GM12878 (cell line): ENCODE measurements around the gene TBC1D1. TPM values are rescaled to one million over a fixed set of nuclear protein-coding genes. Genes with fewer than 3 reads are reported as not detected.

ENCODE experiments used
- CHD2 ChIP-seq: IDR thresholded peaks from 2 replicates; pipeline ENCODE4 v1.6.1; 2011; ENCODE audit warnings: low read depth, low read length, improper control_type of control experiment, borderline replicate concordance
- CREM ChIP-seq: IDR thresholded peaks from 2 replicates; pipeline ENCODE4 v1.6.1; 2014; ENCODE audit warnings: antibody characterized with exemption, low read depth
- FOXK2 ChIP-seq: fragments of 450-650 bp; IDR thresholded peaks from 2 replicates; pipeline ENCODE4 v1.6.1; 2017; ENCODE audit warnings: mild to moderate bottlenecking, moderate library complexity
- JUNB ChIP-seq: IDR thresholded peaks from 2 replicates; pipeline ENCODE4 v1.6.1; 2016; ENCODE audit warnings: antibody characterized with exemption, mild to moderate bottlenecking
- MTA2 ChIP-seq: fragments of 450-650 bp; IDR thresholded peaks from 2 replicates; pipeline ENCODE4 v1.6.1; 2016; ENCODE audit warnings: low read depth, mild to moderate bottlenecking, moderate library complexity
- MYC ChIP-seq: IDR thresholded peaks from 2 replicates; pipeline ENCODE4 v1.6.1; 2011; ENCODE audit warnings: mild to moderate bottlenecking, low read length, moderate library complexity, inconsistent platforms; ENCODE audit not compliant: insufficient read depth, insufficient replicate concordance, insufficient read length, severe bottlenecking
- NBN ChIP-seq: fragments of 450-650 bp; IDR thresholded peaks from 2 replicates; pipeline ENCODE4 v1.6.1; 2016
- PAX5 ChIP-seq: IDR thresholded peaks from 2 replicates; pipeline ENCODE4 v1.6.1; 2011; ENCODE audit warnings: low read depth, low read length, borderline replicate concordance
- POU2F2 ChIP-seq: IDR thresholded peaks from 3 replicates; pipeline ENCODE4 v1.6.1; 2011; ENCODE audit warnings: low read depth, mild to moderate bottlenecking, low read length, borderline replicate concordance
- SIX5 ChIP-seq: IDR thresholded peaks from 2 replicates; pipeline ENCODE4 v1.6.1; 2011; ENCODE audit warnings: mild to moderate bottlenecking, low read depth, low read length, moderate library complexity; ENCODE audit not compliant: severe bottlenecking
- SP1 ChIP-seq: IDR thresholded peaks from one replicate; pipeline ENCODE4 v1.6.1; 2011; ENCODE audit warnings: low read depth, low read length
- TCF12 ChIP-seq: IDR thresholded peaks from 2 replicates; pipeline ENCODE4 v1.6.1; 2011; ENCODE audit warnings: low read depth, mild to moderate bottlenecking, low read length
- ZNF622 ChIP-seq: fragments of 450-650 bp; IDR thresholded peaks from 2 replicates; pipeline ENCODE4 v1.6.1; 2017; ENCODE audit warnings: mild to moderate bottlenecking, inconsistent platforms
- polyA plus RNA-seq, 11 experiments: library from polyadenylated mRNA; depleted of rRNA in 4 of 11; unstranded in 6 of 11; stranded (reverse) in 5 of 11; fragments of >200 nt; fragmentation: Nextera tagmentation in 4 of 11; fragmentation: Illumina TruSeq in 1 of 11; extraction: Ambion mirVana in 4 of 11; extraction: Trizol in 1 of 11; gene quantifications; 1 replicate in 1 of 11; 2 replicates in 10 of 11; pipeline versions ENCODE4 v1.2.1 to v1.2.3, GENCODE V29; 2011 to 2016; ENCODE audit warnings: inconsistent platforms in 2 of 11, missing spikeins in 2 of 11, low read depth in 1 of 11
- total RNA-seq, 4 experiments: library from RNA; depleted of rRNA in 3 of 4; stranded (reverse); fragments of >200 nt in 3 of 4; fragmentation: Illumina TruSeq in 1 of 4; extraction: Trizol in 1 of 4; gene quantifications; 2 replicates each; pipeline versions ENCODE4 v1.2.1 to v1.2.3, GENCODE V29; 2013 to 2021
- TF ChIP-seq, protein P1 (sequence below): IDR thresholded peaks from 2 replicates; pipeline ENCODE4 v1.6.1; 2012; ENCODE audit warnings: mild to moderate bottlenecking, low read depth, low read length
- TF ChIP-seq, protein P2 (sequence below): fragments of 450-650 bp; IDR thresholded peaks from 2 replicates; pipeline ENCODE4 v1.6.1; 2017; ENCODE audit warnings: mild to moderate bottlenecking, moderate library complexity
- TF ChIP-seq, protein P3 (sequence below): fragments of 450-650 bp; IDR thresholded peaks from 2 replicates; pipeline ENCODE4 v1.6.1; 2017; ENCODE audit warnings: low read depth, mild to moderate bottlenecking, moderate library complexity
- TF ChIP-seq, protein P4 (sequence below): fragments of 450-650 bp; IDR thresholded peaks from 2 replicates; pipeline ENCODE4 v1.6.1; 2016; ENCODE audit warnings: mild to moderate bottlenecking
- TF ChIP-seq, protein P5 (sequence below): IDR thresholded peaks from 2 replicates; pipeline ENCODE4 v1.6.1; 2011; ENCODE audit warnings: borderline replicate concordance, low read depth, mild to moderate bottlenecking, moderate library complexity, low read length; ENCODE audit not compliant: insufficient read depth, poor library complexity, severe bottlenecking

TBC1D1 gene
- total and polyA plus RNA-seq, 10 of the 15 experiments (the other 5 are each of a cell fraction or from before 2014, with no cell fraction given): 5.3 to 102 (median 57.8) TPM

DNA sequence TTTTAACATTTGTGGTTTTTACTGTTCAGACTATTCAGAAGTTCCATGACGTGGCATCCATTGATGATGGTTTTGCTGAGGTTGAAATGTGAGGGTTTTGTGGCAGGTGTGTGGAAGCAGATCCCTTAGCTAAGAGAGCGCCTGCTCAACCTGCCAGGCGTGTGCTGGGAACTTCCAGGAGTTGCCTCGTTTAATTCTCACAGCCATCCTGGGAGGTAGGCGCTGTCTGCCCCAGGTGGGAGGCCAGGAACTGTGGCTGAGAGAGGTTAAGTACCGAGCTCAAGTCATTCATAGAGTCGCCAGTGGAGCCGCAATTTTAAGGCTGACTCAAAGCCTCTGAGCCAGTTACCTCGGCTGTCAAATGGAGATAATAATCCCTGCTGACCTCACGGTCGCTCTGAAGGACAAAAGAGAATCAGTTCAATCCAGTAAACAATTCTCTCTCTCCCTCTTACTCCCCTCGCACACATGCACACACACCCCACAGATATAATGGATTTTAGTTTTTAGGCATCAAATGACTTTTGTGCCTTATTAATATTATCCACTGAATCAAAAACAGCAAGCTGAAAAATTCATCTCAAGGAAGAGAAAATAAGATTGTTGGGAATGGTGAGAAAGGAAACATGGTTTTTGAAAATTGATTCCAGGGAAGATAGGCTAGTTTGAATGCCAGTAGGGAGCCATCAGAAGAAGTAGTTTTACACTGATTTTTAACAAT is 240.6 kb downstream of the TBC1D1 start (continued):
- TF ChIP-seq, protein P1, sequence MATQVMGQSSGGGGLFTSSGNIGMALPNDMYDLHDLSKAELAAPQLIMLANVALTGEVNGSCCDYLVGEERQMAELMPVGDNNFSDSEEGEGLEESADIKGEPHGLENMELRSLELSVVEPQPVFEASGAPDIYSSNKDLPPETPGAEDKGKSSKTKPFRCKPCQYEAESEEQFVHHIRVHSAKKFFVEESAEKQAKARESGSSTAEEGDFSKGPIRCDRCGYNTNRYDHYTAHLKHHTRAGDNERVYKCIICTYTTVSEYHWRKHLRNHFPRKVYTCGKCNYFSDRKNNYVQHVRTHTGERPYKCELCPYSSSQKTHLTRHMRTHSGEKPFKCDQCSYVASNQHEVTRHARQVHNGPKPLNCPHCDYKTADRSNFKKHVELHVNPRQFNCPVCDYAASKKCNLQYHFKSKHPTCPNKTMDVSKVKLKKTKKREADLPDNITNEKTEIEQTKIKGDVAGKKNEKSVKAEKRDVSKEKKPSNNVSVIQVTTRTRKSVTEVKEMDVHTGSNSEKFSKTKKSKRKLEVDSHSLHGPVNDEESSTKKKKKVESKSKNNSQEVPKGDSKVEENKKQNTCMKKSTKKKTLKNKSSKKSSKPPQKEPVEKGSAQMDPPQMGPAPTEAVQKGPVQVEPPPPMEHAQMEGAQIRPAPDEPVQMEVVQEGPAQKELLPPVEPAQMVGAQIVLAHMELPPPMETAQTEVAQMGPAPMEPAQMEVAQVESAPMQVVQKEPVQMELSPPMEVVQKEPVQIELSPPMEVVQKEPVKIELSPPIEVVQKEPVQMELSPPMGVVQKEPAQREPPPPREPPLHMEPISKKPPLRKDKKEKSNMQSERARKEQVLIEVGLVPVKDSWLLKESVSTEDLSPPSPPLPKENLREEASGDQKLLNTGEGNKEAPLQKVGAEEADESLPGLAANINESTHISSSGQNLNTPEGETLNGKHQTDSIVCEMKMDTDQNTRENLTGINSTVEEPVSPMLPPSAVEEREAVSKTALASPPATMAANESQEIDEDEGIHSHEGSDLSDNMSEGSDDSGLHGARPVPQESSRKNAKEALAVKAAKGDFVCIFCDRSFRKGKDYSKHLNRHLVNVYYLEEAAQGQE: no peak
- peak; percentile 97 for TF ChIP-seq MTA2
- TF ChIP-seq, protein P2, sequence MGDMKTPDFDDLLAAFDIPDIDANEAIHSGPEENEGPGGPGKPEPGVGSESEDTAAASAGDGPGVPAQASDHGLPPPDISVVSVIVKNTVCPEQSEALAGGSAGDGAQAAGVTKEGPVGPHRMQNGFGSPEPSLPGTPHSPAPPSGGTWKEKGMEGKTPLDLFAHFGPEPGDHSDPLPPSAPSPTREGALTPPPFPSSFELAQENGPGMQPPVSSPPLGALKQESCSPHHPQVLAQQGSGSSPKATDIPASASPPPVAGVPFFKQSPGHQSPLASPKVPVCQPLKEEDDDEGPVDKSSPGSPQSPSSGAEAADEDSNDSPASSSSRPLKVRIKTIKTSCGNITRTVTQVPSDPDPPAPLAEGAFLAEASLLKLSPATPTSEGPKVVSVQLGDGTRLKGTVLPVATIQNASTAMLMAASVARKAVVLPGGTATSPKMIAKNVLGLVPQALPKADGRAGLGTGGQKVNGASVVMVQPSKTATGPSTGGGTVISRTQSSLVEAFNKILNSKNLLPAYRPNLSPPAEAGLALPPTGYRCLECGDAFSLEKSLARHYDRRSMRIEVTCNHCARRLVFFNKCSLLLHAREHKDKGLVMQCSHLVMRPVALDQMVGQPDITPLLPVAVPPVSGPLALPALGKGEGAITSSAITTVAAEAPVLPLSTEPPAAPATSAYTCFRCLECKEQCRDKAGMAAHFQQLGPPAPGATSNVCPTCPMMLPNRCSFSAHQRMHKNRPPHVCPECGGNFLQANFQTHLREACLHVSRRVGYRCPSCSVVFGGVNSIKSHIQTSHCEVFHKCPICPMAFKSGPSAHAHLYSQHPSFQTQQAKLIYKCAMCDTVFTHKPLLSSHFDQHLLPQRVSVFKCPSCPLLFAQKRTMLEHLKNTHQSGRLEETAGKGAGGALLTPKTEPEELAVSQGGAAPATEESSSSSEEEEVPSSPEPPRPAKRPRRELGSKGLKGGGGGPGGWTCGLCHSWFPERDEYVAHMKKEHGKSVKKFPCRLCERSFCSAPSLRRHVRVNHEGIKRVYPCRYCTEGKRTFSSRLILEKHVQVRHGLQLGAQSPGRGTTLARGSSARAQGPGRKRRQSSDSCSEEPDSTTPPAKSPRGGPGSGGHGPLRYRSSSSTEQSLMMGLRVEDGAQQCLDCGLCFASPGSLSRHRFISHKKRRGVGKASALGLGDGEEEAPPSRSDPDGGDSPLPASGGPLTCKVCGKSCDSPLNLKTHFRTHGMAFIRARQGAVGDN: peak; percentile 89
- TF ChIP-seq CHD2: peak; percentile 57; the same call in 1 of the 2 replicates
- peak; percentile 80; the same call in 1 of the 3 replicates for TF ChIP-seq POU2F2
- TF ChIP-seq ZNF622: no peak
- peak; percentile 13 for TF ChIP-seq SIX5
- no peak for TF ChIP-seq FOXK2
- no peak for TF ChIP-seq MYC
- TF ChIP-seq, protein P3, sequence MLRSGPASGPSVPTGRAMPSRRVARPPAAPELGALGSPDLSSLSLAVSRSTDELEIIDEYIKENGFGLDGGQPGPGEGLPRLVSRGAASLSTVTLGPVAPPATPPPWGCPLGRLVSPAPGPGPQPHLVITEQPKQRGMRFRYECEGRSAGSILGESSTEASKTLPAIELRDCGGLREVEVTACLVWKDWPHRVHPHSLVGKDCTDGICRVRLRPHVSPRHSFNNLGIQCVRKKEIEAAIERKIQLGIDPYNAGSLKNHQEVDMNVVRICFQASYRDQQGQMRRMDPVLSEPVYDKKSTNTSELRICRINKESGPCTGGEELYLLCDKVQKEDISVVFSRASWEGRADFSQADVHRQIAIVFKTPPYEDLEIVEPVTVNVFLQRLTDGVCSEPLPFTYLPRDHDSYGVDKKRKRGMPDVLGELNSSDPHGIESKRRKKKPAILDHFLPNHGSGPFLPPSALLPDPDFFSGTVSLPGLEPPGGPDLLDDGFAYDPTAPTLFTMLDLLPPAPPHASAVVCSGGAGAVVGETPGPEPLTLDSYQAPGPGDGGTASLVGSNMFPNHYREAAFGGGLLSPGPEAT: peak; percentile 95
- TF ChIP-seq SP1: no peak
- TF ChIP-seq, protein P4, sequence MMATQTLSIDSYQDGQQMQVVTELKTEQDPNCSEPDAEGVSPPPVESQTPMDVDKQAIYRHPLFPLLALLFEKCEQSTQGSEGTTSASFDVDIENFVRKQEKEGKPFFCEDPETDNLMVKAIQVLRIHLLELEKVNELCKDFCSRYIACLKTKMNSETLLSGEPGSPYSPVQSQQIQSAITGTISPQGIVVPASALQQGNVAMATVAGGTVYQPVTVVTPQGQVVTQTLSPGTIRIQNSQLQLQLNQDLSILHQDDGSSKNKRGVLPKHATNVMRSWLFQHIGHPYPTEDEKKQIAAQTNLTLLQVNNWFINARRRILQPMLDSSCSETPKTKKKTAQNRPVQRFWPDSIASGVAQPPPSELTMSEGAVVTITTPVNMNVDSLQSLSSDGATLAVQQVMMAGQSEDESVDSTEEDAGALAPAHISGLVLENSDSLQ: no peak; the same call in 1 of the 2 replicates
- TF ChIP-seq CREM: peak; percentile 94
- TF ChIP-seq PAX5: peak; percentile 90
- TF ChIP-seq NBN: peak; percentile 89
- TF ChIP-seq TCF12: peak; percentile 94
- TF ChIP-seq, protein P5, sequence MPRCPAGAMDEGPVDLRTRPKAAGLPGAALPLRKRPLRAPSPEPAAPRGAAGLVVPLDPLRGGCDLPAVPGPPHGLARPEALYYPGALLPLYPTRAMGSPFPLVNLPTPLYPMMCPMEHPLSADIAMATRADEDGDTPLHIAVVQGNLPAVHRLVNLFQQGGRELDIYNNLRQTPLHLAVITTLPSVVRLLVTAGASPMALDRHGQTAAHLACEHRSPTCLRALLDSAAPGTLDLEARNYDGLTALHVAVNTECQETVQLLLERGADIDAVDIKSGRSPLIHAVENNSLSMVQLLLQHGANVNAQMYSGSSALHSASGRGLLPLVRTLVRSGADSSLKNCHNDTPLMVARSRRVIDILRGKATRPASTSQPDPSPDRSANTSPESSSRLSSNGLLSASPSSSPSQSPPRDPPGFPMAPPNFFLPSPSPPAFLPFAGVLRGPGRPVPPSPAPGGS: peak; percentile 97
- peak; percentile 84 for TF ChIP-seq JUNB
